Neural progenitor cell (in vitro differentiated cells): ENCODE results near the gene CCDC68.

Experiments
- CTCF ChIP-seq: fragments of 200-600 bp; sonication (generic); IDR thresholded peaks from 2 replicates; pipeline ENCODE4 v1.5.1; 2017; ENCODE audit warnings: antibody characterized with exemption, mild to moderate bottlenecking
- EZH2 ChIP-seq: fragments of 200-600 bp; sonication (generic); IDR thresholded peaks from 2 replicates; pipeline ENCODE4 v1.6.1; 2017; ENCODE audit warnings: antibody characterized with exemption, mild to moderate bottlenecking, moderate library complexity

- no peak for TF ChIP-seq CTCF
- TF ChIP-seq EZH2, result no peak
These were observed 31.0 kb downstream of the CCDC68 start for GRCh38 chr18:54928236-54928635.
